ENCODE results near the gene FAM3B.
A peak's percentile ranks its signal among the peaks of the same experiment; 100 is the strongest.
"Not testable (repeated sequence)": the region's sequence is repeated elsewhere in the genome, so short reads cannot be mapped to it uniquely, and the experiment has no call there.

The FAM3B gene

DNA sequence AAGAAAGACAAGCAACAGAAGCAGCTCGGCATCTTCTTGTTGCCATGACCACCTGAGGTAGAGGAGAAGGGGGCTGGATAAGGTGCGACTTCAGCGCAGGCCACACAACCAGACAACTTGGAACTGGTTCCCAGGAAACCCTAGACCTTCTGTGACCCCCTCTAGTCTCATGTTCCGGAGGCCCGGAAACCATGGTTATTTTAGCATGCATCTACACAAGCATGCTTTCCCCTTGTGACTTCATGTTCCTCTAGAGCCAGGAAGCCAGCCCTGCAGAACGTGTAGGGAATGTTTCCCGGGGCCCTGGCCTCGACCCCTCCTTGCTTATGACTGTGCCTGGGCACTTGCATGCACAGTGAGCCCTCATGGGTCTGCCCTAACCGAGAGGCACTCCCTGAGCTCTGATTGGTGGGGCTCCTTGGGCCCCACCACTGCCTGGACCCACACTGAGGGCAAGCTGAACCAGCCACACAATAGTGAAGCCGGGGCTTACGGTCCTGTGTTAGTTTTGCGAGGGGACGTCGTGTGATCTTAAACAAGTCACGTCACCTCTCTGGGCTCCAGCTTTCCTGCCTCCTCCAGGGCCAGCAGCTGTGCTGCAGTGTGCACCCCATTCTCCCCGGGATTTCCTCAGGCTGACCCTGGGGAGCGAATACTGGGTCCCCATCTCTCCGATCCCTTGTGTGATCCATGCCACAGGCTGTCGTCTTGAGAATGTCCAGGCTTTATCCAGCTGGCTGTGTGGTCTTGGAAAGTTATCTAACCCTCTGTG is 33.2 kb downstream of the FAM3B start:
- peak in 1 of 51 donors; percentile 18 for DNase-seq

DNA sequence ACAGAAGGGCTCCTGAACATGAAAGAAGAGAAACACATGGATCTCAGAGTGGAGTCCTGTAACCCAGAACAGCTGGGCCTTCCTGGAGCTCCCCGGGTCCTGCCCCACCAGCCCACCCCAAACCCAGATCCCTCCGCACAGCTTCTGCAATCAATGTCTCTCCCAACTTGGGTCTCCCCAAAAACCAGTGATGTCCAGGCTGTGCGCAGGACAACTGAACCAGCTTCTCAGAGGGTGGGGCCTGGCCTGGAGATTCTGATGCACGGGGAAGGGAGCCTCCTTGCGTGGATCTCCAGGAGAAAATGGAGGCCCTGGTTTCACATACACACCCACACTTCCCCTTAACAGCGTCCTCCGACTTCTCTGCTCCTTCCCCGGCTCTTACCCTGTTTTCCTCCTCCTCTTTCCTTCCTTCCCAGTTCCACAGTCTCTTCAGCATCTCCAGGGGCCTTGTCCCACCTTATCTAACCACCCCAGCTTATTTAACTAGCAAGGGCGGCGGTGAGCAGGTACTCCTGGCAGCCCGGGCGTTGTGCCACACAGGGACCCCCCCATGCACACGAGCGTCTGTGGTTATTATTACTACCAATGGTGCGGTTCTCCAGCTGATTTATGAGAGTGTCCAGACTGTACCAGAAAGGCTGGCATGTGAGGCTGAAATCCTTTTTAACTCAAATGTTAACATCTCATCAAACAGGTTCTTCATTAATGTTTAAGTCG is 34.0 kb downstream of the FAM3B start:
- DNase-seq: no peak

DNA sequence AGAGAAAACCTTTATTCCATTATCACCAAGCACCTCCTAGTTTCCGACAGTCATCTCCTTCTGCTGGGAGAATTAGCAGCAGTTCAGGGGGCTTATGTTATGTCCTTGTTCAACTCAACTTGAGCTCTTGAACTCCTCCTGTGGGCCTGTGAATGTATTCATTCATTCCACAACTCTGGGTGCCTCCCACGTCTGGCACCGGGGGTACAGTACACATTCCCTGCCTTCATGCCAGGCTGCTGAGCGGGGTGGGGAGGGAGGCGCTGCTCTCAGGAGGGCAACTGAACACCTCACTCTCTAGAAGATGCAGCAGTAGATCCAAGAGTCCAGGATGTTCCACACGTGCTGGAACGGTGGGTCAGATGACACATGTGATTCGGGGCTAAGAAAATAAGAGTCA is 40.9 kb downstream of the FAM3B start:
- no peak for DNase-seq

DNA sequence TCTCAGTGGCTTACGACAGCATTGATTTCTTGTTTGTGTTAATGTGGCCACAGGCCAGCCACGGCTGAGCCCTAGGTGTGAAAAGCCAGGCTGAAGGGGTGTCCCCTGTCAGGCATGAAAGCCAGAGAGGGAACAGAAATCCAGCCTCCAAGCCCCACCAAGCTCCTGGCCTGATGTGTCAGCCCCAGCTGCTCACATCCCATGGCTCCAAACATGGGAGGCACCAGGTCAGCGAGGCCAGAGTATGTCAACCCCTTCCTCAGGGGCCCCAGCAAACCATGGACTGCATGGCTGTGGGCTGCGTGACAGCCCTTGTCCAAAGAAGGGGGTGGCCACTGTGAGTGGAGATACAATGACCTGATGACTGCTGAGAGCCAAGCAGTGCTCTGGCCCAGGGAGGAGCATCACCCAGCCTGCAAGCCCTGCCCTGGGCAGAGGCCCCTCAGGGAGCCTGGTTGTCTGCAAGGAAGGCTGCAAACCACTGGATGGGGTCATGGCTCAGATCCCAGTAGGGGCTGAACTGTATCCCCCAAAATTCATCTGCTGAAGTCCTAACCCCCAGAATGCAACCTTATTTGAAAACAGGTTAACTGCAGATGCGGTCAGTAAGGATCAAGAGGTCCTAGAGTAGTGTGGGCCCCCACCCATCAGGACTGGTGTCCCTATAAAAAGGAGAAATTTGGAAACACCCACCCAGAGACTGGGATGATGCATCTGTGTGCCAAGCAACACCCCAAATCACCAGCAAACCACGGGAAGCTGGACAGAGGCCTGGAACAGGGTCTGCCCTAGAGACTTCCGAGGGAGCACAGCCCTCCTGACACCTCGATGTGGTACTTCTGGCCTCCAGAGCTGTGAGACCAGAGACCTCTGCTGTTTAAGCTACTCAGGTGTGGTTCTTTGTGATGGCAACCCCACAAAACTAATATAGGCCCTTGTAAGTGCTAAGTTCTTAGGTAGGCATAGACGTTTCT is 41.9 kb downstream of the FAM3B start:
- DNase-seq: no peak

DNA sequence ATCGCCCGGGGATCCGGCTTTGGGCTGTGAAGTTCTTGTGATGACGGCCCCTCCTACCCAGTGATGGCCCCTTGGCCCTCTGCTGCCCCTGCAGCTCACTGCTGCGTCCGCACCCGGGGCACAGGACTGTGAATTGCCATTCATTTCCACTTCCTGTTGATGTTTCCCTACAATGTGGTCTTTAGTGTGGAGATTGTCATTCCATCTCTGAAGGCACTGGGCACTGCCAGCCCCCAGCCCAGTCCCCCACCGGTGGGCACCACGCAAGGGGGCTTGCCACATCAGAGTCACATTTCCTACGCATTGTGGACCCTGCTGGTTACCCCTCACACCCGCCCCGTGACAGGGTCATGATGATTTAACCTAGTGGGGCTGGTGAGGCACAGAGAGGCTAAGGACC is 42.7 kb downstream of the FAM3B start:
- DNase-seq: no peak

DNA sequence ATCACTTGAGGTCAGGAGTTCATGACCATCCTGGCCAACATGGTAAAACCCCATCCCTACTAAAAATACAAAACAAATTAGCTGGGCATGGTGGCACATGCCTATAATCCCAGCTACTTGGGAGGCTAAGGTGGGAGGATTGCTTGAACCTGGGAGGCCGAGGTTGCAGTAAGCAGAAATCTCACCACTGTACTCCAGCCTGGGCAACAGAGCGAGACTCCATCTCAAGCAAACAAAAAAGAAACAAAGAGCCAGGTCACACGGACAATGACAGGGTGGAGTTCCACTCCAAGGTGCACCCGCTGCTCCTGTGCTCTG is 43.1 kb downstream of the FAM3B start:
- not testable (repeated sequence) for DNase-seq

DNA sequence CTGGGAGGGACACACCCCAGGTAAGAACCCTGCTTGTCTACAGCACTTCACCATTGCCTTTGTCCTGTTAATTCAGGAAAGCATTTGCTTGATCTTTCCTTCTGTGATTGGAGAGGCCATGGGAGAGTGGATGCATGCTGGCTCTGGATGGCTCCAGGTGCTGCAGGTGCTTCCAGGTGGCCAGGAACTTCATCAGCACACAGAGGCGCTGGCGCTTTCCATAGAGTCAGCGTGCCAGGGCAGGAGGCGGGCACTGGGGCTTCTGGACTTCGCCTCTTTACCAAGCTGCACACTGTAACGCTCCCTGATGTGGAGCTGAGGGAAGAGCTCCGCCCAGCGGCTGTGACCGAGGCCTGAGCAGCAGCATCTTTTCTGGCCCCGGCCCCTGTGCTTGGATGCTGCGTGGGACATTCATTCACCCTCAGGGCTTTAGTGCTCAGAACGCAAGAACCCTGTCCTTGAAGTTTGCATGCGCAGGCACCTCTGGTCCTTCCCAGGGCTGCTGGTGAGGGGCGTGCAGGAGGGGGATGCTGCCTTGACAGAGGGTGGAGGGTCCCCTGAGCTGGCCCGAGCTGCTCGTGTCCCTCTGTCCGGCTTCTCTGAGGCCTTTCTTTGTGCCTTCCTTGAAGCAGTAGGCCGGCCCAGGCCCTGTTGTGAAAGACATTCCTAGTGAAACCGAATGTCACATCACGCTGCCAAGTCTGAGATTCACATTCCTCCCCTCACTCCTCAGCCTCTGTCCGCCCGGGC is 43.6 kb downstream of the FAM3B start:
- peak in 1 of 51 donors; percentile 8 for DNase-seq

DNA sequence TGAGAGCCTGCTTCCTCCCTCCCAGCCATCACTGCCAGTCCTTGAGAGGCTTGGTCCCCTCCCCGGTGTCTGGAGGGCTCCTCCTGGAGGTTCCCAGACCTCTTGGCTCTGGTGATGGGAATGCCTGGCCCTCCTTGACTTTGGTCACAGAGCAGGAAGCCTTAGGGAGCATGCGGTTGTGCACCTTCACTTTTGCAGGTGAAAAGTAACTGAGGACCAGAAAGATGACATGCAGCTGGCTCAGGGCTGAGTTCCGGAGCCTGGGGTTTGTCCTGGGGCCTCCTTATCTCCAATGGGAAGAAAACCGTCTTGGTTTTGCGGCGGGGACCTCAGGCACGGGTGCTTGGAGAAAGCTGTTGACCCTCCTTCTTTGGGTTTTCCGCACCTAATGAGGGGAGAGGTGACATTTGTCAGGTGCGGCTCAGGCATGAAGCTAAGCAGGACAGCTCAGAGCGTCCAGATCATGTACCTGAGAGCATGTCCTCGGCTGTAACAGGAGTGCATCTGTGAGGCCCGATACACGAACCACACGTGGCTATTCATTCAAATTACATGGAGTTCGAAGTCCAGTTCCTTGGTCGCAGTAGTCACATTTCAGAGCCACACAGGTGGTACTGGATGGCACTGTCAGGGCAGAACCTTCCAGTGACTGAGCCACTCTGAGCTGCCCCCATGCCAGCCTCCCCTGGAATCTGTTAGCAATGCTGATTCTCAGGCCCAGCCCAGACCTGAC is 44.6 kb downstream of the FAM3B start:
- no peak for DNase-seq

DNA sequence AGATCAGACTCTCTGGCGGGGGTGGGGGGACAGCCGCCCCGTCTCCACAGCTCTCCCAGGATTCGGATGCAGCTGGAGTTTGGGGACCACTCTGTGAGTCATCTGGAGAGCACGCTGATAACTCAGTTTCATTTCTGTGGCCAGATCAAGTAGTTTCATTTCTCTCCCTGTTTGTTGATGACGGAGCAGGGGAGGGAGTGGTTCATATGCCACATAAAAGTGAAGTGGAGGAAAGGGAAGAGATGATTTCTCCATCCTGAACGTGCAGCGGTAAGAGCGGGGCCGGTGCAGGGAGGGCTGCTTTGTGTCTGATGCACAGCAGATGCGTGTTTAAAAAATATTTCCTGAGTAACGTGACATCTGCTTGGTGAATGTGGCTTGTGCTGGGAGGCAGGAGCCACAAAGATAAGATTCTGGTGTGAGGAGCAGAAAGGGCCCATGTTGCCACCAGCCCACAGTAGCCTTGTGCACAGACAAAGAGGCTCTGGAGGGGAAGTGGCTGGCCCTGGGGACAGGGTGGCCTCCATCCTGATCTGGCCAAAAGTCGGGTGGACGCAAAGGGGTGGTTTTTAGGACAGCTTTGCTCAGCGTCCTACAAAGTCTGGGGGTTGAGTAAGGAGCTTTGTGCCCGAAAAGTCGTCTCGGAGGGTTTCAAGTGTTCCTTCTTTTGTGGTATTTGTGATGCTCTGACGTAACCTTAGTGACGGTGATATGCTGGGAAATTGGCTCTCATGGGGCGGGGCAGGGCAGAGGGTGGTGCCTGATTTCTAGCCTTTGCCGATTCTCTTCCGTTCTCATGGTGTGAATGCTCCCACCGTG is 45.4 kb downstream of the FAM3B start, which contains the start of gene MX2:
TSS of gene MX2 (plus strand) at position 242 of the 819 bp plus-strand sequence. CDS start 14,880 bp downstream, outside the sequence.
- DNase-seq: peak in 4 of 51 donors; percentile 14 to 48 (median 20)

DNA sequence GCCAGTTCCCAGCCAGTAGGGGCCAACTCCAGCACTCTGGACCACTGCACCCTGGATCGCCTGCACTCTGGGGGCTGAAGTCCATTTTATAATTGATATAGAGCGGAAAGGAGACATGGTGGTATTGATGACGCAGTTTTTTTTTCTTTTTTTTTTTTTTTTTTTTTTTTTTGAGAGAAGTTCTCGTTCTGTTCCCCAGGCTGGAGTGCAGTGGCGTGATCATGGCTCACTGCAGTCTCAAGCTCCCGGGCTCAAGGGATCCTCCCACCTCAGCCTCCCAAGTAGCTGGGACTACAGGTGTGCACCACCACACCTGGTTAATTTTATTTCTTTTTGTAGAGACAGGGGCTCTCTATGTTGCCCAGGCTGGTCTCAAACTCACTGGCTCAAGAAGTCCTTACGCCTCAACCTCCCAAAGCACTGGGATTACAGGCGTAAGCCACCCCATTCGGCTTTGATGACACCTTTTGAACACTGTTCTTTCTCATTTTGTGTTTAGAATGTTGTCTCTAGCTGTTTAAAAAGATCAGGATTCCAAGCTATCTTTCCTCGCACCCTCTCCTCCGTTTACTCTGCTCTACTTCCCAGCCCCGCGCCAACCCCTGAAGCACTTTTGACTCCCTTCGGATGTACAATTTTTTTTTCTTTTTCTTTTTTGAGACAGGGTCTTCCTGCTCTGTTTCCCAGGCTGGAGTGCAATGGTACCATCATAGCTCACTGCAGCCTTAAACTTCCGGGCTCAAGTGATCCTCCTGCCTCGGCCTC is 46.2 kb downstream of the FAM3B start:
- no peak for DNase-seq

DNA sequence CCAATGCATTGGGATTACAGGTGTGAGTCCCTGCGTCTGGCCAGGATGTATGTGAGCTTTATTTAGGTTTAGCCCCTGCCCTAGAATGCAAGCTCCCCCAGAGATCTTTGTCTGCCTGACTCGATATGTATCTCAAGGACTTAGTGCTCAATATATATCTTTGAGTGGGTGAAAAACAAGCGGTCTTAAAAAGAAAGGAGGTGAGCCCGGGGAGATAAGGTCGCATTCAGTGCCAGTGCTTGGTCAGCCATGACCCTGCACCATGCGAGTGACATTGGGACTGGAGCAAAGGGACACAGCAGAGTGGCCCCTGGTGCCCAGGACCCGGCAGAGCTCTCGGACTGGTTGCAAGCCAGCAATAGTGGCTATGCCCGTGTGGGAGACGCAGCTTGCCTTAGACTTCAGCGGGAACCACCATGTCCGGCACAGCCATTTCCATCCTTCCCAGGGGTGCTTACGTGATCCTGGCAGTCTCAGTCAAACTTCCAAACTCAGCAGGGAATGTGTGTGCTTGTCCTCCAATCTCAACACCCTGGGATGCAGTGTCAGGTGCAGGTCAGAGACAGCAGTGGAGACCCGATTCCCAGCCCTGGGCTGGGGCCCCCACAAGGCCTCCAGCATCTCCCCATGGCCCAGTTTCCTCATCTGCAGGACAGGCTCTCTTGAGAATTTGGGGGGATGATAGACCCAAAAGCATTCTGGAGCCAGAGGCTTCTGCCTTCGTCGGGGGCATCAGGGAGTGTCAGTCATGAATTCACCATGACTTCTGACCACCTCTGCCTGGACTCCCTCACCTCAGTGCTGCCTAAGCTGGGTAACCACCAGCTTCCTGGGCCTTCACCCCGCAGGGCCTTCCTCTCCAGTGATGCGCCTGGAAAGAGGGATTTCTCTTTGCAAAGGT is 47.0 kb downstream of the FAM3B start:
- DNase-seq: no peak

DNA sequence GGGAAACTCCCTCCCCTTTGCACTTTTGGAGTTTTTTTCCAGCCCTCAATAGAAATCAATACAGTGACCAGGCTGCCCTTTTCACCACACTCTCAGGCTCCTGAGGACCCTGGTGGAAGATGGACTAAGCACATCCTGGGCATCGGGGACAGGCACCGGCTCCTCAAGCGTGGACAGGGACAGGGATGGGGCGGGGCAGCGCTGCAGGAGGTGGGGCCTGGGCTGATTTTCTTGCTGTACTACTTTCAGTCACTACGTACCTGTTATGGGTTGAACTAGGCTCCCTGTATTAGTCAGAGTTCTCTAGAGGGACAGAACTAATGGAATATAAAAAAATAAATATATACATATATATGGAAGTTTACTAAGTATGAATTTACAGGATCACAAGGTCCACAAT is 47.7 kb downstream of the FAM3B start:
- no peak for DNase-seq

DNA sequence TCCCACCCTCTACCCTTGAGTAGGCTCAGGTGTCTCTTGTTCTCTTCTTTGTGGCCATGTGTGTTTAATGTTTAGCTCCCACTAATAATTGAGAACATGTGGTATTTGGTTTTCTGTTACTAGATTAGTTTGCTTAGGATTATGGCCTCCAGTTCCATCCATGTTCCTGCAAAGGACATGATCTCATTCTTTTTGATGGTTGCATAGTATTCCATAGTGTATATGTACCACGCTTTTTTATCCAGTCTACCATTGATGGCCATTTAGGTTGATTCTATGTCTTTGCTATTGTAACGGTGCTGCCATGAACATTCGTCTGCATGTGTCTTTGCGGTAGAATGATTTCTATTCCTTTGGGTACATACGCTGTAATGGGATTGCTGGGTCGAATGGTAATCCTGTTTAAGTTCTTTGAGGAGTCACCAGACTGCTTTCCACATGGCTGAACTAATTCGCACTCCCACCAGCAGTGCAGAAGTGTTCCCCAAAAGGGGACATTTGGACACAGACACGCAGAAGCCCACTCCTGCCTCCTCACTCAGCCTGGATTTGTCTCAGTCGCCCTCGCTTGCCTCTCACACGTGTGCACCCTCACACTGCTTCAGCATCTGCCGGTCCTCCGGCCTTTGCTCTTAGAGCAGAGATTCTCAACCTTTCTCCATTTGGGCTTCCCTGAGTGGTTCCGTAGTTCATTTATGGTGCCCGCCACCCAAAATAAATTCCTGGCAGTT is 48.9 kb downstream of the FAM3B start:
- no peak for DNase-seq

DNA sequence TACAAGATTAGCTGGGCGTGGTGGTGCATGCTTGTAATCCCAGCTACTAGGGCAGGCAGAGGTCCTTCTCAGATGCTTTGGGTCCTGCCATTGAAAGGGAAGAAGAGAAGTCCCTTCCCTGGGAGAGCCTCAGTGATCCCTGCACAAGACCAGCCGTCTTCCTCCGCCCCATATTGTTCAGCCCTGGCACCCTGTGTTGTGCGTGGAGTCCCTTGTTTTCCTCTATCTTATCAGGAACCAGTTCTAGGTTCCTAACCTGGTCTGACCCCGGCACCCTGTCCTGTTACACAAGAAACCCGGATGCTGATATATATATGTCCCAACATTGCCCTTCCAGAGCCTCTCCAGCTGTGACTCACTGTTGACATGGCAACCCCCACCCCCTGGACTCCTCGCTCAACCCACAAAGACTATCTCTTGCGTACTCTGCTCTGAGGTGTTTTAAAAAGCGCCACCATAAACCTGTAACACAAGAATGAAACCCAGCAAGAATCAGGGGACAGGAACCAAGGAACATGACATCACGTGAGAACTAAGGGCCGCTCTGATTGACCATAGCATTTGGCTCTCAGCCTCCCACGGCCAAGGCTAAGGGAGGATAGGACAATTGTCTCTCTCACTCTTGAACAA is 50.0 kb downstream of the FAM3B start:
- DNase-seq: no peak

DNA sequence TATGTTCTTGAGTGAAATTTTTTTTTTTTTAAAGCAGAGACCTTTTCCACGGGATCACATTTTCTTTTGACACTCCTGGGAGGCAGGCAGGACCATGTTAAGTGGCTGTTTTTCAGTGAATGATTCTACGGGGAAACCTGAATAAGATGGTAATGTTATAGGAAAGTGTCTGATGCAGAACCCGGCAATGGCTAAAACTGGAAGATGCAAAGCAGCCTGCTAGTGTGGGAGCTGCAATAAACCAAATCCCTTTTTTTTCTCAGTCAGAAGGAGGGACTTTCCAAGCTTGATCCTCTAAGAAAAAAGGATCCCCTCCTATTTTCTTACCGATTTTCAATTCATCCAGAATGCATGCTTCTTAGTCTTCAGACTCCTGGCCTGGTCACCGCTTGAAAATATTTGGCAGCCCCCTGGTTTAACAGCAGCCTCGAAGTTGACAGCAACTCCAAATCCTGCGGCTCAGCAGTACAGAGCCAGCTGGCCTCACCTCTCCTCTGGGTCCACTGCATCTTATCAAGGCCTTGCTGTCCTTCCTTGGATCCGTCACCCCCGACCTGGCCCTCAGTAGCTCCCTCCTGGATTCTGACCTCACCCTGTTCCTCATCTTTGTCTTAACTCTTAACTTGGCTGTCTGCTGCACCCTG is 50.8 kb downstream of the FAM3B start:
- DNase-seq: no peak
